Cardiac fibroblast (primary cell): ENCODE data around the gene C17orf100.

Source experiments
- DNase-seq, 2 donors: peaks; one replicate each; pipeline versions ENCODE4 v3.0.0 to v3.0.0-alpha.2; 2010; ENCODE audit warnings: low read depth in 2 of 2
- H3K4me3 ChIP-seq, 2 donors: replicated peaks in 1 of 2; 1 replicate in 1 of 2; 2 replicates in 1 of 2; pipeline ENCODE4 v1.5.1; 2011; ENCODE audit warnings: low read depth in 2 of 2, low read length in 2 of 2, mild to moderate bottlenecking in 2 of 2, moderate library complexity in 1 of 2
- CTCF ChIP-seq: IDR thresholded peaks from one replicate; pipeline ENCODE4 v1.5.1; 2011; ENCODE audit warnings: low read depth, mild to moderate bottlenecking, low read length, inconsistent platforms

C17orf100 gene

GRCh38 chr17:6640536-6641246 lies 10.9 kb upstream of the C17orf100 start, which contains the start of the genes KIAA0753 and TXNDC17:
Gene KIAA0753, minus strand, starts transcription at chr17:6640711. Its CDS starts 5,608 bp downstream, at chr17:6635103.
Gene TXNDC17, plus strand, starts transcription at chr17:6641060. Its CDS starts 23 bp downstream, at chr17:6641083.
- TF ChIP-seq CTCF = no peak
- peak within 1 kb of the TSS; percentile 97 to 99 for H3K4me3 ChIP-seq
- peak; percentile 92 to 93 for DNase-seq

GRCh38 chr17:6641247-6641863 lies 10.2 kb upstream of the C17orf100 start:
- no peak for DNase-seq
- TF ChIP-seq CTCF = no peak
- H3K4me3 ChIP-seq = peak overlapping the region; percentile 97 to 99

- TF ChIP-seq CTCF = no peak
- no peak for DNase-seq
- H3K4me3 ChIP-seq = no peak overlapping the region
Observed at GRCh38 chr17:6642592-6642991, 9.0 kb upstream of the C17orf100 start.

GRCh38 chr17:6643451-6644125 lies 8.0 kb upstream of the C17orf100 start:
- no peak for TF ChIP-seq CTCF
- no peak overlapping the region for H3K4me3 ChIP-seq

GRCh38 chr17:6648181-6648580 lies 3.4 kb upstream of the C17orf100 start:
- TF ChIP-seq CTCF = peak; percentile 15
- no peak overlapping the region for H3K4me3 ChIP-seq
- peak in 1 of 2 donors; percentile 11 for DNase-seq

More at GRCh38 chr17:6643451-6644125, 8.0 kb upstream of the C17orf100 start:
- DNase-seq = peak in 1 of 2 donors; percentile 81

GRCh38 chr17:6651919-6652452 lies 424 bp downstream of the C17orf100 start:
- peak in 1 of 2 donors; percentile 29 for DNase-seq
- TF ChIP-seq CTCF = no peak
- H3K4me3 ChIP-seq = peak overlapping the region; percentile 83 to 98
